Stimulated activated memory B cell treated with anti-CD40 and anti-IgM and Interleukin-4, amounts not matched to agents 10 μg/mL and 1 μg/mL and 100 μg/mL, for 72 hours (primary cell): ENCODE results near the gene IGF2R.

Experiments used
- ATAC-seq: fragments of 150-1000 bp; cut with Tn5 transposase; 2 replicates; pipeline ENCODE4 v1.10.0; 2021
- H3K27ac Mint-ChIP-seq: one replicate; pipeline ENCODE4 v1.8.0; 2022; ENCODE audit warnings: mild to moderate bottlenecking, mixed read lengths
- H3K27me3 Mint-ChIP-seq: one replicate; pipeline ENCODE4 v1.8.0; 2022; ENCODE audit warnings: mixed read lengths
- H3K36me3 Mint-ChIP-seq: one replicate; pipeline ENCODE4 v1.8.0; 2022; ENCODE audit warnings: mixed read lengths
- H3K4me1 Mint-ChIP-seq: one replicate; pipeline ENCODE4 v1.8.0; 2022; ENCODE audit warnings: mixed read lengths
- H3K4me3 Mint-ChIP-seq: one replicate; pipeline ENCODE4 v1.8.0; 2022; ENCODE audit warnings: mild to moderate bottlenecking, moderate library complexity, mixed read lengths
- H3K9me3 Mint-ChIP-seq: one replicate; pipeline ENCODE4 v1.8.0; 2022; ENCODE audit warnings: mixed read lengths

IGF2R gene

GRCh38 chr6:160146454-160147145 is 177.7 kb downstream of the IGF2R start:
- no peak for ATAC-seq
- Mint-ChIP-seq H3K27ac (no peak overlapping the region), H3K9me3 (peaks cover 7% of the 10 kb centered on the region), H3K27me3 (no peaks in the 10 kb centered on the region), H3K36me3 (peaks cover 15% of the 10 kb centered on the region), H3K4me1 (no peaks in the 10 kb centered on the region), H3K4me3 (no peak overlapping the region)

GRCh38 chr6:160147146-160147536 is 178.3 kb downstream of the IGF2R start:
- ATAC-seq: no peak
- Mint-ChIP-seq H3K4me3 (no peak overlapping the region), H3K9me3 (peaks cover 8% of the 10 kb centered on the region), H3K27ac (no peak overlapping the region), H3K4me1 (no peaks in the 10 kb centered on the region), H3K36me3 (peaks cover 19% of the 10 kb centered on the region), H3K27me3 (no peaks in the 10 kb centered on the region)

GRCh38 chr6:160154471-160154870 is 185.6 kb downstream of the IGF2R start:
- no peaks in the 10 kb centered on the region for H3K4me1 Mint-ChIP-seq
- peaks cover 16% of the 10 kb centered on the region for H3K9me3 Mint-ChIP-seq
- no peak for ATAC-seq
- H3K36me3 Mint-ChIP-seq: peaks cover 21% of the 10 kb centered on the region
- H3K4me3 Mint-ChIP-seq: no peak overlapping the region
- no peak overlapping the region for H3K27ac Mint-ChIP-seq
- no peaks in the 10 kb centered on the region for H3K27me3 Mint-ChIP-seq

- Mint-ChIP-seq H3K9me3 (peaks cover 10% of the 10 kb centered on the region), H3K36me3 (peaks cover 14% of the 10 kb centered on the region), H3K27ac (no peak overlapping the region), H3K27me3 (no peaks in the 10 kb centered on the region), H3K4me1 (no peaks in the 10 kb centered on the region), H3K4me3 (no peak overlapping the region)
- ATAC-seq: no peak
Measured at GRCh38 chr6:160156842-160157241, 188.0 kb downstream of the IGF2R start.

- ATAC-seq: no peak
- no peak overlapping the region for H3K27ac Mint-ChIP-seq
- H3K36me3 Mint-ChIP-seq: no peaks in the 10 kb centered on the region
- H3K9me3 Mint-ChIP-seq: peaks cover 2% of the 10 kb centered on the region
- no peaks in the 10 kb centered on the region for H3K4me1 Mint-ChIP-seq
- H3K27me3 Mint-ChIP-seq: peaks cover 6% of the 10 kb centered on the region
- no peak overlapping the region for H3K4me3 Mint-ChIP-seq
Measured at GRCh38 chr6:160160450-160160849, 191.6 kb downstream of the IGF2R start.
